DMS53 treated with DMSO at 0.1 percent for 48 hours (cell line): Measurements from ENCODE around the gene FANCD2.
"Not testable (repeated sequence)": the region's sequence is repeated elsewhere in the genome, so short reads cannot be mapped to it uniquely, and the experiment has no call there.

Experiments used
- DNase-seq: peaks from one replicate; lab custom pipeline; 2025; ENCODE audit not compliant: unreplicated experiment; lab: John Stamatoyannopoulos, UW

The FANCD2 gene

GRCh38 chr3:10099041-10099440 is 72.8 kb downstream of the FANCD2 start:
- DNase-seq = no peak

- DNase-seq = no peak
Measured at GRCh38 chr3:10106919-10107318, 80.7 kb downstream of the FANCD2 start.

DNA sequence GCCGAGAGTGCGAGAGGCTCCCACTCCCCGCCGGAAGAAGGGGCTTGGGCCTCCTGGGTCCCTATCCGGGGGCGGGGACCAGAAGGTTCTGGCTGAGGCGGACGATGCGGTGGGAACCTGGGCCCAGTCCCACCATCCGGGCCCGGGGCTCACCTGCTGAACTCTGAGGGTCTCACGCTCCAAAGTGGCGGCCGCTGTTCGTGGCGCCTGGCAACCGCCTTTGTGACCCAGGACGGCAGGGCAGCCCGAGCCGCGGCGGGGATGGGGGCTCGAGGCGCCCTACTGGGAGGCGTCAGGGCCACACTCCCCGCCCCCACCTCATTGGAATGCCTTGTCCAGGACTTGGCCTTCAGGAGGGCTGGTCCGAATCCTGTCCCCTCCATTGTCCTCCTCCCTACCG is 81.9 kb downstream of the FANCD2 start, which contains the start of gene FANCD2OS:
FANCD2OS (minus strand) TSS at position 165 of the 400 bp plus-strand sequence. CDS start 3,481 bp downstream, outside the sequence.
- no peak for DNase-seq

DNA sequence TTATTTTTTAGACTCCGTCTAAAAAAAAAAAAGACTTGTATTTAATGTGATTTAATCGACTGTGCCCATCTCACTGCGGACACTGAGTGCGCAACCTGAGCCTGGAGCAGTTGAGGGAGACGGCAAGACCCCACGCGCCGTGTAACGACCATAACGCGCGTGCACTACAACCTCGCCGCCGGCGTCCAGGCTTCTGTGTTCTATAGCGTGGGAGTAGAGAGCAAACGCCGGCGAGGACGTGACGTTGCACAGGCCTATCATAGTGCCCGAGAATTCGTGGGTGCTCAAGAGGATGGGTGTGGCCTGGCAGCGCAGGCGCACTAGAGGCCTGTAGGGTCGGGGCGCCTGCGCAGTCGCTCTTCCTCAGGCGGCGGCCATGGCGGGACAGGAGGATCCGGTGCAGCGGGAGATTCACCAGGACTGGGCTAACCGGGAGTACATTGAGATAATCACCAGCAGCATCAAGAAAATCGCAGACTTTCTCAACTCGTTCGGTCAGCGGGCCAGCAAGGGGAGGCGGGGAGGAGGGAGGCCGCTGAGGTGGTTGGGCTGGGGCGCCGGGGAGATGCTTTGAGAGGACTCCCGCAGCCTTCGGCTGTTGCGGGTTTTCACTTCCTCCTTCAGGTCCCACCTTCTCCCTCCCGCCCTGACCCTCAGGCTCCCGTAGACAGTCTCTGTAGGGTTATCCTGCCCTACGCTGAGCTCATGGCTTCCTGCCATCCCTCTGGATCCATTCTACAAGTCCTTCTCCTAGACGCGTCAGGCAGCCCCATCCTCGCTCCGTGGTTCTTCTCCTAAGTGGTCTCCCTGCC is 89.3 kb downstream of the FANCD2 start, which contains the start of gene BRK1:
BRK1 (plus strand) TSS at position 350 of the 812 bp plus-strand sequence; CDS start at position 377, 27 bp downstream.
- peak; percentile 57 for DNase-seq

GRCh38 chr3:10116138-10116460 is 89.9 kb downstream of the FANCD2 start:
- DNase-seq = no peak

DNA sequence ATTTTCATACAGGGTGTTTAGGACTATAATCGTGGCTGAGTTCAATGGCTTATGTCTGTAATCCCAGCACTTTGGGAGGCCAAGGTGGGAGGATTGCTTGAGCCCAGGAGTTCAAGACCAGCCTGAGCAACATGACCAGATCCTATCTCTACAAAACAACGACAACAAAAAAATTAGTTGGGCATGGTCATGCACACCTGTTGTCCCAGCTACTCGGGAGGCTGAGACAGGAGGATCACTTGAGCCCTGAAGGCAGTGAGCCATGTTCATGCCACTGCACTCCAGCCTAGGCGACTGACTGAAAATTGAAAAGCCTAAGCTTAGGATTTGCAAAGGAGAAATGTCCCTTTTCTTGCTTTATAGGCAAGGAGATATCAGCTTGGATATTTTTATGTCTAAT is 90.7 kb downstream of the FANCD2 start:
- DNase-seq = no peak

DNA sequence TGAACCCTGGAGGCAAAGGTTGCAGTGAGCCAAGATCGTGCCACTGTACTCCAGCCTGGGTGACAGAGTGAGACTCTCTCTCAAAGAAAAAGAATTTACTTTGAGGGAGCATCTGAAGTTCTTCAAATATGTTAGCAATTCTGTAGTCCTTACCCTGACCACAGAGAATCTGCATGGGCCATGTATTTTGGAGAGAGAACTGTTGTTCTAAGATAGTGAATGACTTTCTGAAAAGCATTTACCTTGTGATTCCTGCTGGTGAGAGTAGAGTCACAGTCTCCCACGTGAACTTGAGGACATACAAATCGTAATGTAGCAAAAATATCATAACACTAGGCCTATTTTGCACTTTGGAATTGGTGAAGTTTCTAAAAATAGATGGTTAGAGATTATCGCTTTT is 93.1 kb downstream of the FANCD2 start:
- no peak for DNase-seq

- no peak for DNase-seq
Measured at GRCh38 chr3:10121064-10121463, 94.8 kb downstream of the FANCD2 start.

DNA sequence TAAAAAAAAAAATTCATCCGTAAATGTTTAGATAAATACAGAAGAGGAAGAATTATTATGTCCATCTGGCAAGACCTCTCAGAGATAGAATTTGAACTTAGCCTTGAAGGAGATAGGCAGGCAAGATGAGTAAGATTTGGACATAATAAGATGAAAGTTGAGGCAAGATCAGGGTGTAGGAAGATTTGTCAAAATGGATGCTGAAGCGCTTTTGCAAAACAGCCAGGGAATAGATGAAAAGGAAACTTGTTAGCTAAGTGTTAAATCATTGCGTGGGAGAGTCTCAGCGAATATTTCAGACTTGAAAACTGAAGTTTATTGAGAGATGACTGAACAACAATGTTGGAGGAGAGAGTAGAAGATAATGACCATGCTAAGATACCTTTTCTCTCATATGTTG is 96.5 kb downstream of the FANCD2 start:
- no peak for DNase-seq

DNA sequence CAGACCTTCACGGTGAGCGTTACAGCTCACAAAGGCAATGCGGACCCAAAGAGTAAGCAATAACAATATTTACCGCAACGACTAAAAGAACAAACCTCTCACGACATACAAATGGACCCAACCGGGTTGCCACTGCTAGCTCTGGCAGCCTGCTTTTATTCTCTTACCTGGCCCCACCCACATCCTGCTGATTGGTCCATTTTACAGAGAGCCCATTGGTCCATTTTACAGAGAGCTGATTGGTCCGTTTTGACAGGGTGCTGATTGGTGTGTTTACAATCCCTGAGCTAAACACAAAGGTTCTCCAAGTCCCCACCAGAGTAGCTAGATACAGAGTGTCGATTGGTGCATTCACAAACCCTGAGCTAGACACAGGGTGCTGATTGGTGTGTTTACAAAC is 109.6 kb downstream of the FANCD2 start:
- DNase-seq = not testable (repeated sequence)

DNA sequence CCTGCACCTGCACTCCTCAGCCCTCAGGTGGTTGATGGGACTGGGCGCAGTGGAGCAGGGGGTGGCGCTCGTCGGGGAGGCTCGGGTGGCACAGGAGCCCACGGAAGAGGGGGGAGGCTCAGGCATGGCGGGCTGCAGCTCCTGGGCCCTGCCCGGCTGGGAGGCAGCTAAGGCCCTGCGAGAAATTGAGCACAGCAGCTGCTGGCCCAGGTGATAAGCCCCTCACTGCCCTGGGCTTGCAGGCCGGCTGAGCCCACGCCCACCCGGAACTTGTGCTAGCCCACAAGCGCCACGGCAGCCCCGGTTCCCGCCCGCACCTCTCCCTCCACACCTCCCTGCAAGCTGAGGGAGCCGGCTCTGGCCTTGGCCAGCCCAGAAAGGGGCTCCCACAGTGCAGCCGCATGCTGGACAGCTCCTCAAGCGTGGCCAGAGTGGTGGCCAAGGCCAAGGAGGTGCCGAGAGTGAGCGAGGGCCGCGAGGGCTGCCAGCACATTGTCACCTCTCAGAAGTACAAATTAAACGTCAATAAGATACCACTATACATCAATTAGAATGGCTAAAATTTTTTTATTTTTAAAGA is 110.3 kb downstream of the FANCD2 start:
- no peak for DNase-seq

- DNase-seq = no peak
Measured at GRCh38 chr3:10137178-10137577, 110.9 kb downstream of the FANCD2 start.

GRCh38 chr3:10140996-10141546 is 114.8 kb downstream of the FANCD2 start:
- DNase-seq = no peak

- no peak for DNase-seq
Measured at GRCh38 chr3:10142707-10143560, 116.7 kb downstream of the FANCD2 start.

GRCh38 chr3:10145685-10146084 is 119.4 kb downstream of the FANCD2 start:
- DNase-seq = no peak

DNA sequence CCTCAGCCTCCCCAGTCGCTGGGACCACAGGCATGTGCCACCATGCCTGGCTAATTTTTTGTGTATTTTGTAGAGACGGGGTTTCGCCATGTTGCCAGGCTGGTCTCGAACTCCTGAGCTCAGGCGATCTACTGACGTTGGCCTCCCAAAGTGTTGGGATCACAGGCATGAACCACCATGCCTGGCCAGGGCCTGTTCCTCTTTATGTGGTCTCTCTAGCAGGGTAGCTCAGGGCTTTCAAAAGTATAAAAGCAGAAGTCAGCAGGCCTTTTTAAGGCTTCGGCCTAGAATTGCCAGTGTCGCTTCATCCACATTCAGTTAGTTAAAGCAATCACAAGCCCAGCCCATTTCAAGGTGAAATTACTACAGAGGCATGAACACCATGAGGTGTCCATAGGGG is 123.0 kb downstream of the FANCD2 start:
- no peak for DNase-seq

DNA sequence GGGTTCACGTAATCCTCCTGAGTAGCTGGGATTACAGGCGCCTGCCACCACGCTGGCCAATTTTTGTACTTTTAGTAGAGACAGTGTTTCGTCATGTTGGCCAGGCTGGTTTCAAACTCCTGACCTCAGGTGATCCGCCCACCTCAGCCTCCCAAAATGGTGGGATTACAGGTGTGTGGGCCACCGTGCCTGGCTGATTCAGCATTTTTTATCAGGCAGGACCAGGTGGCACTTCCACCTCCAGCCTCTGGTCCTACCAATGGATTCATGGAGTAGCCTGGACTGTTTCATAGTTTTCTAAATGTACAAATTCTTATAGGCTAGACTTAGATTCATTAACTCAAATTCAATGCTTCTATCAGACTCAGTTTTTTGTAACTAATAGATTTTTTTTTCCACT is 124.8 kb downstream of the FANCD2 start:
- DNase-seq = no peak
